ENCODE data around the gene KYNU. TPM values are rescaled to one million over a fixed set of nuclear protein-coding genes. Genes with fewer than 3 reads are reported as not detected.
"Not testable (repeated sequence)": the region's sequence is repeated elsewhere in the genome, so short reads cannot be mapped to it uniquely, and the experiment has no call there.

KYNU gene
- total RNA-seq, 6 donors from 2014 or later: 9.4 to 45.2 (median 15.6) TPM

- Histone ChIP-seq H3K27ac (no peak overlapping the region), H3K4me3 (no peak overlapping the region), H3K4me1 (no peaks in the 10 kb centered on the region), H3K27me3 (no peaks in the 10 kb centered on the region), H3K9me3 (no peaks in the 10 kb centered on the region), H3K36me3 (no peaks in the 10 kb centered on the region)
- no peak for ATAC-seq (ENCODE audit: low FRiP score in 2 of 2)
- TF ChIP-seq POLR2AphosphoS5 (IDR thresholded peaks at IDR 0.05) (no peak), POLR2A (IDR thresholded peaks at IDR 0.05) (no peak), EP300 (IDR thresholded peaks at IDR 0.05) (no peak), CTCF (IDR thresholded peaks at IDR 0.05) (no peak)
- no peak for DNase-seq
These were observed 66.8 kb downstream of the KYNU start for GRCh38 chr2:142944264-142944663.

- H3K4me1 ChIP-seq: no peaks in the 10 kb centered on the region
- H3K9me3 ChIP-seq: no peaks in the 10 kb centered on the region
- TF ChIP-seq POLR2AphosphoS5 (IDR thresholded peaks at IDR 0.05): no peak
- no peak for TF ChIP-seq EP300 (IDR thresholded peaks at IDR 0.05)
- TF ChIP-seq CTCF (IDR thresholded peaks at IDR 0.05): no peak
- no peak for TF ChIP-seq POLR2A (IDR thresholded peaks at IDR 0.05)
- no peak overlapping the region for H3K4me3 ChIP-seq
- no peaks in the 10 kb centered on the region for H3K36me3 ChIP-seq
- ATAC-seq (ENCODE audit: low FRiP score in 2 of 2) (no peak), DNase-seq (no peak)
- no peaks in the 10 kb centered on the region for H3K27me3 ChIP-seq
- H3K27ac ChIP-seq: no peak overlapping the region
These were observed 67.3 kb downstream of the KYNU start for GRCh38 chr2:142944721-142945120.

GRCh38 chr2:142946941-142947340 lies 69.5 kb downstream of the KYNU start:
- H3K4me3 ChIP-seq: no peak overlapping the region
- ATAC-seq (ENCODE audit: low FRiP score in 2 of 2) (no peak), DNase-seq (no peak)
- H3K27ac ChIP-seq: no peak overlapping the region
- H3K4me1 ChIP-seq: no peaks in the 10 kb centered on the region
- H3K36me3 ChIP-seq: no peaks in the 10 kb centered on the region
- H3K27me3 ChIP-seq: no peaks in the 10 kb centered on the region
- TF ChIP-seq CTCF (IDR thresholded peaks at IDR 0.05): no peak
- TF ChIP-seq EP300 (IDR thresholded peaks at IDR 0.05): no peak
- no peak for TF ChIP-seq POLR2A (IDR thresholded peaks at IDR 0.05)
- no peak for TF ChIP-seq POLR2AphosphoS5 (IDR thresholded peaks at IDR 0.05)
- 71 to 89% methylated on average over 1 of the region's 1 CpG for WGBS, 2 donors
- H3K9me3 ChIP-seq: no peaks in the 10 kb centered on the region

GRCh38 chr2:142948723-142949122 lies 71.3 kb downstream of the KYNU start:
- not testable (repeated sequence) for DNase-seq; H3K27ac ChIP-seq; ATAC-seq (ENCODE audit: low FRiP score in 2 of 2); H3K36me3 ChIP-seq; H3K4me1 ChIP-seq; H3K9me3 ChIP-seq; H3K4me3 ChIP-seq; H3K27me3 ChIP-seq
- 84% methylated on average over 2 of the region's 2 CpGs for WGBS, 2 donors

GRCh38 chr2:142950323-142950722 lies 72.9 kb downstream of the KYNU start:
- H3K4me3 ChIP-seq; DNase-seq; H3K27ac ChIP-seq; H3K36me3 ChIP-seq; H3K4me1 ChIP-seq; H3K27me3 ChIP-seq; H3K9me3 ChIP-seq; ATAC-seq (ENCODE audit: low FRiP score in 2 of 2): not testable (repeated sequence)
- WGBS, 2 donors: 100% methylated on average over 2 of the region's 2 CpGs

- DNase-seq (no peak), ATAC-seq (ENCODE audit: low FRiP score in 2 of 2) (no peak)
- Histone ChIP-seq H3K27ac (no peak overlapping the region), H3K27me3 (no peaks in the 10 kb centered on the region), H3K4me1 (no peaks in the 10 kb centered on the region), H3K36me3 (no peaks in the 10 kb centered on the region), H3K4me3 (no peak overlapping the region), H3K9me3 (no peaks in the 10 kb centered on the region)
- TF ChIP-seq CTCF (IDR thresholded peaks at IDR 0.05): no peak
- TF ChIP-seq POLR2AphosphoS5 (IDR thresholded peaks at IDR 0.05): no peak
- TF ChIP-seq EP300 (IDR thresholded peaks at IDR 0.05): no peak
These were observed 73.9 kb downstream of the KYNU start for GRCh38 chr2:142951190-142952007.
